PFSK-1 (cell line): ENCODE measurements around the gene NPAP1.

ENCODE experiments used
- POLR2AphosphoS5 ChIP-seq: IDR thresholded peaks from 2 replicates; pipeline ENCODE4 v1.6.1; 2012; ENCODE audit warnings: low read depth, mild to moderate bottlenecking, control low read depth, low read length, moderate library complexity
- TAF1 ChIP-seq: IDR thresholded peaks from 2 replicates; pipeline ENCODE4 v1.6.1; 2012; ENCODE audit warnings: low read length, control low read depth, borderline replicate concordance; ENCODE audit not compliant: insufficient read depth

DNA sequence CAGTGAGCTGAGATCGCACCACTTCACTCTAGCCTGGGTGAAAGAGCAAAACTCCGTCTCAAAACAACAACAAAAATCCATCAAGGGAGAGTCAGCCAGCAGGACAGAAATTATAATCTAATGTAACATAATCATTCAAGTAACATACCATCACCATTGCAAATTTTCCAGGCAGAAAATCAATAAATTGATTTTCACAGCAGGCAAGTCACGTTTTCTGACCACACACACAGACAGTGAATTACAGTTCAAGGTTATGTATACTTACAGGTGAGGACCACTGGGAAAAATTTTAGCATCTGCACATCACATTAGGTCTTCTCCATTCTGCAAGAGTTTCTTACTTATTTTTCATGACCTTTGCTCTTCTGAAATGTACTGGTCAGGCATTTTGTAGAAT, 29.9 kb upstream of the NPAP1 start:
- no peak for TF ChIP-seq POLR2AphosphoS5
- TF ChIP-seq TAF1 = no peak
